Muscle layer of duodenum (tissue), 2 donors: ENCODE results near the gene CACNA2D3.

Experiments used
- H3K27ac ChIP-seq: one replicate; pipeline ENCODE4 v1.7.0; 2013; ENCODE audit warnings: mild to moderate bottlenecking, low read length
- H3K27me3 ChIP-seq: one replicate; pipeline ENCODE4 v1.7.0; 2013; ENCODE audit warnings: low read depth, mild to moderate bottlenecking, control low read depth, low read length
- H3K36me3 ChIP-seq, 2 donors: one replicate each; pipeline ENCODE4 v1.7.0; 2013; ENCODE audit warnings: low read length in 2 of 2, control low read depth in 1 of 2, mild to moderate bottlenecking in 1 of 2; ENCODE audit not compliant: insufficient read depth in 2 of 2, control insufficient read depth in 1 of 2
- H3K4me1 ChIP-seq, 2 donors: one replicate each; pipeline ENCODE4 v1.7.0; 2013; ENCODE audit warnings: low read length in 2 of 2, mild to moderate bottlenecking in 2 of 2, control low read depth in 1 of 2, moderate library complexity in 1 of 2; ENCODE audit not compliant: insufficient read depth in 2 of 2, control insufficient read depth in 1 of 2
- H3K4me3 ChIP-seq, 2 donors: one replicate each; pipeline ENCODE4 v1.7.0; 2013; ENCODE audit warnings: low read length in 2 of 2, low read depth in 1 of 2, mild to moderate bottlenecking in 1 of 2
- H3K9me3 ChIP-seq, 2 donors: one replicate each; pipeline ENCODE4 v1.7.0; 2013; ENCODE audit warnings: low read length in 2 of 2, control low read depth in 1 of 2, mild to moderate bottlenecking in 1 of 2; ENCODE audit not compliant: control insufficient read depth in 1 of 2
- donor health status: healthy.

Gene CACNA2D3

GRCh38 chr3:54519493-54519892 lies 397.1 kb downstream of the CACNA2D3 start:
- H3K4me1 ChIP-seq = no peaks in the 10 kb centered on the region
- peaks cover 0 to 7% of the 10 kb centered on the region in 2 donors for H3K9me3 ChIP-seq
- no peak overlapping the region for H3K4me3 ChIP-seq
- no peak overlapping the region for H3K27ac ChIP-seq
- H3K36me3 ChIP-seq = no peaks in the 10 kb centered on the region
- H3K27me3 ChIP-seq = no peaks in the 10 kb centered on the region

GRCh38 chr3:54520060-54520459 lies 397.7 kb downstream of the CACNA2D3 start:
- no peaks in the 10 kb centered on the region for H3K27me3 ChIP-seq
- no peak overlapping the region for H3K4me3 ChIP-seq
- peaks cover 0 to 7% of the 10 kb centered on the region in 2 donors for H3K9me3 ChIP-seq
- H3K36me3 ChIP-seq = no peaks in the 10 kb centered on the region
- H3K4me1 ChIP-seq = no peaks in the 10 kb centered on the region
- H3K27ac ChIP-seq = no peak overlapping the region

- H3K27me3 ChIP-seq = no peaks in the 10 kb centered on the region
- no peaks in the 10 kb centered on the region for H3K36me3 ChIP-seq
- no peak overlapping the region for H3K27ac ChIP-seq
- H3K9me3 ChIP-seq = peaks cover 0 to 8% of the 10 kb centered on the region in 2 donors
- H3K4me1 ChIP-seq = no peaks in the 10 kb centered on the region
- no peak overlapping the region for H3K4me3 ChIP-seq
Measured at GRCh38 chr3:54527521-54527920, 405.2 kb downstream of the CACNA2D3 start.

- no peak overlapping the region for H3K27ac ChIP-seq
- H3K4me3 ChIP-seq = no peak overlapping the region
- H3K4me1 ChIP-seq = no peaks in the 10 kb centered on the region
- H3K9me3 ChIP-seq = peaks cover 0 to 7% of the 10 kb centered on the region in 2 donors
- H3K36me3 ChIP-seq = no peaks in the 10 kb centered on the region
- no peaks in the 10 kb centered on the region for H3K27me3 ChIP-seq
Measured at GRCh38 chr3:54527953-54528352, 405.6 kb downstream of the CACNA2D3 start.

- no peaks in the 10 kb centered on the region for H3K27me3 ChIP-seq
- no peaks in the 10 kb centered on the region for H3K36me3 ChIP-seq
- H3K4me3 ChIP-seq = no peak overlapping the region
- H3K9me3 ChIP-seq = peaks cover 0 to 7% of the 10 kb centered on the region in 2 donors
- no peaks in the 10 kb centered on the region for H3K4me1 ChIP-seq
- no peak overlapping the region for H3K27ac ChIP-seq
Measured at GRCh38 chr3:54528668-54529067, 406.3 kb downstream of the CACNA2D3 start.

- Histone ChIP-seq H3K4me1 (no peaks in the 10 kb centered on the region), H3K27ac (no peak overlapping the region), H3K36me3 (no peaks in the 10 kb centered on the region), H3K9me3 (peaks cover 0 to 7% of the 10 kb centered on the region in 2 donors), H3K27me3 (no peaks in the 10 kb centered on the region), H3K4me3 (no peak overlapping the region)
Measured at GRCh38 chr3:54530091-54530490, 407.7 kb downstream of the CACNA2D3 start.

GRCh38 chr3:54530944-54531343 lies 408.6 kb downstream of the CACNA2D3 start:
- Histone ChIP-seq H3K4me3 (no peak overlapping the region), H3K36me3 (no peaks in the 10 kb centered on the region), H3K27ac (no peak overlapping the region), H3K4me1 (no peaks in the 10 kb centered on the region), H3K27me3 (no peaks in the 10 kb centered on the region), H3K9me3 (no peaks in the 10 kb centered on the region)

- Histone ChIP-seq H3K4me3 (no peak overlapping the region), H3K4me1 (no peaks in the 10 kb centered on the region), H3K9me3 (no peaks in the 10 kb centered on the region), H3K27me3 (no peaks in the 10 kb centered on the region), H3K36me3 (no peaks in the 10 kb centered on the region), H3K27ac (no peak overlapping the region)
Measured at GRCh38 chr3:54531741-54532140, 409.4 kb downstream of the CACNA2D3 start.

GRCh38 chr3:54533856-54534255 lies 411.5 kb downstream of the CACNA2D3 start:
- no peaks in the 10 kb centered on the region for H3K9me3 ChIP-seq
- no peak overlapping the region for H3K4me3 ChIP-seq
- no peaks in the 10 kb centered on the region for H3K27me3 ChIP-seq
- H3K36me3 ChIP-seq = no peaks in the 10 kb centered on the region
- H3K27ac ChIP-seq = no peak overlapping the region
- H3K4me1 ChIP-seq = no peaks in the 10 kb centered on the region

GRCh38 chr3:54535619-54536018 lies 413.3 kb downstream of the CACNA2D3 start:
- Histone ChIP-seq H3K4me3 (no peak overlapping the region), H3K4me1 (no peaks in the 10 kb centered on the region), H3K9me3 (no peaks in the 10 kb centered on the region), H3K36me3 (no peaks in the 10 kb centered on the region), H3K27ac (no peak overlapping the region), H3K27me3 (no peaks in the 10 kb centered on the region)

- Histone ChIP-seq H3K4me3 (no peak overlapping the region), H3K27ac (no peak overlapping the region), H3K27me3 (no peaks in the 10 kb centered on the region), H3K4me1 (no peaks in the 10 kb centered on the region), H3K9me3 (no peaks in the 10 kb centered on the region), H3K36me3 (no peaks in the 10 kb centered on the region)
Measured at GRCh38 chr3:54536450-54536849, 414.1 kb downstream of the CACNA2D3 start.

GRCh38 chr3:54537506-54537905 lies 415.2 kb downstream of the CACNA2D3 start:
- H3K27ac ChIP-seq = no peak overlapping the region
- no peaks in the 10 kb centered on the region for H3K27me3 ChIP-seq
- no peaks in the 10 kb centered on the region for H3K4me1 ChIP-seq
- H3K36me3 ChIP-seq = no peaks in the 10 kb centered on the region
- no peaks in the 10 kb centered on the region for H3K9me3 ChIP-seq
- no peak overlapping the region for H3K4me3 ChIP-seq
